ENCODE data around the gene NAMPT. TPM values are rescaled to one million over a fixed set of nuclear protein-coding genes. Genes with fewer than 3 reads are reported as not detected.

The NAMPT gene
- total and polyA plus RNA-seq, 2 experiments from 2014 or later, result 25.0 to 32.7 TPM

- WGBS, 2 experiments (ENCODE audit: low coverage in 1 of 2, low lambda C conversion rate in 2 of 2, missing lambda C conversion rate in 2 of 2), result 96 to 97% methylated on average over 4 of the region's 4 CpGs
- no peaks in the 10 kb centered on the region for H3K9me2 ChIP-seq (ENCODE audit: insufficient read depth)
- H3K9me3 ChIP-seq (ENCODE audit: low read depth), result no peaks in the 10 kb centered on the region
- H3F3A ChIP-seq (ENCODE audit: insufficient read depth), result no peaks in the 10 kb centered on the region
- no peak overlapping the region for H3K9ac ChIP-seq
- H4K20me1 ChIP-seq (ENCODE audit: insufficient read depth), result no peaks in the 10 kb centered on the region
- no peak for DNase-seq
- peaks cover 39% of the 10 kb centered on the region for H3K36me3 ChIP-seq (ENCODE audit: low read depth)
- H2AFZ ChIP-seq, result no peak overlapping the region
- H3K27ac ChIP-seq, result no peak overlapping the region
- H3K79me2 ChIP-seq (ENCODE audit: insufficient read depth), result no peaks in the 10 kb centered on the region
- no peaks in the 10 kb centered on the region for H3K27me3 ChIP-seq (replicated peaks; ENCODE audit: insufficient read depth)
- in situ Hi-C loops (cut with MboI), result no loop called here
- H3K4me2 ChIP-seq (ENCODE audit: unreplicated experiment), result no peak overlapping the region
- TF ChIP-seq EZH2phosphoT487 (IDR thresholded peaks at IDR 0.05; ENCODE audit: insufficient read depth, low read depth) (no peak), EZH2 (IDR thresholded peaks at IDR 0.05; ENCODE audit: insufficient read depth, poor library complexity, severe bottlenecking) (no peak)
- no peaks in the 10 kb centered on the region for H3K4me1 ChIP-seq (ENCODE audit: insufficient read depth)
- H3K4me3 ChIP-seq, result no peak overlapping the region
These were observed 35.3 kb downstream of the NAMPT start for GRCh38 chr7:106249488-106249887.

- 99 to 100% methylated on average over 2 of the region's 2 CpGs for WGBS, 2 experiments (ENCODE audit: low coverage in 1 of 2, low lambda C conversion rate in 2 of 2, missing lambda C conversion rate in 2 of 2)
- Histone ChIP-seq H3K9ac (no peak overlapping the region), H2AFZ (no peak overlapping the region), H3K4me3 (no peak overlapping the region), H3F3A (ENCODE audit: insufficient read depth) (no peaks in the 10 kb centered on the region), H3K79me2 (ENCODE audit: insufficient read depth) (no peaks in the 10 kb centered on the region), H3K9me2 (ENCODE audit: insufficient read depth) (no peaks in the 10 kb centered on the region), H3K36me3 (ENCODE audit: low read depth) (peaks cover 31% of the 10 kb centered on the region), H4K20me1 (ENCODE audit: insufficient read depth) (no peaks in the 10 kb centered on the region), H3K4me1 (ENCODE audit: insufficient read depth) (no peaks in the 10 kb centered on the region), H3K27me3 (replicated peaks; ENCODE audit: insufficient read depth) (no peaks in the 10 kb centered on the region), H3K27ac (no peak overlapping the region), H3K9me3 (ENCODE audit: low read depth) (no peaks in the 10 kb centered on the region), H3K4me2 (ENCODE audit: unreplicated experiment) (no peak overlapping the region)
- in situ Hi-C loops (cut with MboI), result no loop called here
- DNase-seq, result no peak
- TF ChIP-seq EZH2 (IDR thresholded peaks at IDR 0.05; ENCODE audit: insufficient read depth, poor library complexity, severe bottlenecking) (no peak), EZH2phosphoT487 (IDR thresholded peaks at IDR 0.05; ENCODE audit: insufficient read depth, low read depth) (no peak)
These were observed 36.2 kb downstream of the NAMPT start for GRCh38 chr7:106248600-106248999.

- no peaks in the 10 kb centered on the region for H3F3A ChIP-seq (ENCODE audit: insufficient read depth)
- no peak overlapping the region for H3K4me3 ChIP-seq
- DNase-seq, result no peak
- peaks cover 26% of the 10 kb centered on the region for H3K36me3 ChIP-seq (ENCODE audit: low read depth)
- no peaks in the 10 kb centered on the region for H3K9me3 ChIP-seq (ENCODE audit: low read depth)
- in situ Hi-C loops (cut with MboI), result no loop called here
- H3K4me2 ChIP-seq (ENCODE audit: unreplicated experiment), result no peak overlapping the region
- no peaks in the 10 kb centered on the region for H3K9me2 ChIP-seq (ENCODE audit: insufficient read depth)
- TF ChIP-seq EZH2 (IDR thresholded peaks at IDR 0.05; ENCODE audit: insufficient read depth, poor library complexity, severe bottlenecking), result no peak
- TF ChIP-seq EZH2phosphoT487 (IDR thresholded peaks at IDR 0.05; ENCODE audit: insufficient read depth, low read depth), result no peak
- no peaks in the 10 kb centered on the region for H3K79me2 ChIP-seq (ENCODE audit: insufficient read depth)
- no peak overlapping the region for H3K27ac ChIP-seq
- WGBS, 2 experiments (ENCODE audit: low coverage in 1 of 2, low lambda C conversion rate in 2 of 2, missing lambda C conversion rate in 2 of 2), result 92 to 94% methylated on average over 4 of the region's 4 CpGs
- H3K9ac ChIP-seq, result no peak overlapping the region
- no peaks in the 10 kb centered on the region for H4K20me1 ChIP-seq (ENCODE audit: insufficient read depth)
- no peaks in the 10 kb centered on the region for H3K4me1 ChIP-seq (ENCODE audit: insufficient read depth)
- H3K27me3 ChIP-seq (replicated peaks; ENCODE audit: insufficient read depth), result no peaks in the 10 kb centered on the region
- no peak overlapping the region for H2AFZ ChIP-seq
These were observed 36.9 kb downstream of the NAMPT start for GRCh38 chr7:106247841-106248240.

GRCh38 chr7:106246902-106247711 is 37.7 kb downstream of the NAMPT start:
- no peaks in the 10 kb centered on the region for H3K4me1 ChIP-seq (ENCODE audit: insufficient read depth)
- in situ Hi-C loops (cut with MboI), result no loop called here
- no peak overlapping the region for H3K9ac ChIP-seq

More at GRCh38 chr7:106246902-106247711, 37.7 kb downstream of the NAMPT start:
- Histone ChIP-seq H3K79me2 (ENCODE audit: insufficient read depth) (no peaks in the 10 kb centered on the region), H3K9me3 (ENCODE audit: low read depth) (no peaks in the 10 kb centered on the region), H3K4me3 (no peak overlapping the region), H3F3A (ENCODE audit: insufficient read depth) (no peaks in the 10 kb centered on the region), H3K27me3 (replicated peaks; ENCODE audit: insufficient read depth) (no peaks in the 10 kb centered on the region), H4K20me1 (ENCODE audit: insufficient read depth) (no peaks in the 10 kb centered on the region), H3K4me2 (ENCODE audit: unreplicated experiment) (no peak overlapping the region), H3K9me2 (ENCODE audit: insufficient read depth) (no peaks in the 10 kb centered on the region), H2AFZ (no peak overlapping the region), H3K36me3 (ENCODE audit: low read depth) (peaks cover 19% of the 10 kb centered on the region), H3K27ac (no peak overlapping the region)
- DNase-seq, result no peak
- WGBS, 2 experiments (ENCODE audit: low coverage in 1 of 2, low lambda C conversion rate in 2 of 2, missing lambda C conversion rate in 2 of 2), result 80 to 89% methylated on average over 5 of the region's 5 CpGs
- TF ChIP-seq EZH2phosphoT487 (IDR thresholded peaks at IDR 0.05; ENCODE audit: insufficient read depth, low read depth) (no peak), EZH2 (IDR thresholded peaks at IDR 0.05; ENCODE audit: insufficient read depth, poor library complexity, severe bottlenecking) (no peak)

Data from GM23248 (cell line).